ENCODE results near the gene NRXN3. TPM values are rescaled to one million over a fixed set of nuclear protein-coding genes. Genes with fewer than 3 reads are reported as not detected.

The NRXN3 gene
- total and polyA plus RNA-seq, 2 experiments from 2014 or later: 1.0 to 1.8 TPM

DNA sequence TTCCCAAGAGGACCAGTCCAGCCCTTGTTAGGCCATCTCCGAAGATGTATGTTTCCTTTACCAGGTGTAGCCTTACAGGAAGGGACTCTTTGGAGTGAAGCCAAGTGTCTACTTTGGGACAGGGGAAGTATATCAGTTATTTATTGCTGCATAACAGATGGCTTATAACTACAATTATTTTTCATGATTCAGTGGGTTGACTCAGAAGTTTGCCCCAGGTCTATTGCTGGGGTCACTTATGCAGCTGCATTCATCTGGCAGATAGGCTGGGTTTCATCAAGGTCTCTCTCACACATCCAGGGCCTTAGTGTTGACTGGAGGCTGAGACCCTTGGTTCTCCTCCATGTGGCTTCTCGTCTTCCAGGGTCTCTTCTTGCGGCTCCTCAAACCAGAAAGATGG lies 170.1 kb downstream of the NRXN3 start (continued):
- TF ChIP-seq, protein P1, sequence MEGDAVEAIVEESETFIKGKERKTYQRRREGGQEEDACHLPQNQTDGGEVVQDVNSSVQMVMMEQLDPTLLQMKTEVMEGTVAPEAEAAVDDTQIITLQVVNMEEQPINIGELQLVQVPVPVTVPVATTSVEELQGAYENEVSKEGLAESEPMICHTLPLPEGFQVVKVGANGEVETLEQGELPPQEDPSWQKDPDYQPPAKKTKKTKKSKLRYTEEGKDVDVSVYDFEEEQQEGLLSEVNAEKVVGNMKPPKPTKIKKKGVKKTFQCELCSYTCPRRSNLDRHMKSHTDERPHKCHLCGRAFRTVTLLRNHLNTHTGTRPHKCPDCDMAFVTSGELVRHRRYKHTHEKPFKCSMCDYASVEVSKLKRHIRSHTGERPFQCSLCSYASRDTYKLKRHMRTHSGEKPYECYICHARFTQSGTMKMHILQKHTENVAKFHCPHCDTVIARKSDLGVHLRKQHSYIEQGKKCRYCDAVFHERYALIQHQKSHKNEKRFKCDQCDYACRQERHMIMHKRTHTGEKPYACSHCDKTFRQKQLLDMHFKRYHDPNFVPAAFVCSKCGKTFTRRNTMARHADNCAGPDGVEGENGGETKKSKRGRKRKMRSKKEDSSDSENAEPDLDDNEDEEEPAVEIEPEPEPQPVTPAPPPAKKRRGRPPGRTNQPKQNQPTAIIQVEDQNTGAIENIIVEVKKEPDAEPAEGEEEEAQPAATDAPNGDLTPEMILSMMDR (conservative IDR thresholded peaks at IDR 0.05; ENCODE audit: low read depth in 2 of 2): no peak
- no peak for TF ChIP-seq NANOG (IDR thresholded peaks at IDR 0.05; ENCODE audit: borderline replicate concordance)
- TF ChIP-seq CREB1 (CRISPR knock-in tag; IDR thresholded peaks at IDR 0.05; ENCODE audit: low read depth): no peak
- TF ChIP-seq POLR2AphosphoS5 (IDR thresholded peaks at IDR 0.05; ENCODE audit: low read depth): no peak
- TF ChIP-seq ZNF331 (CRISPR knock-in tag; IDR thresholded peaks at IDR 0.05; ENCODE audit: low read depth): no peak
- no peak for TF ChIP-seq ZNF114 (CRISPR knock-in tag; IDR thresholded peaks at IDR 0.05)
- TF ChIP-seq, protein P2, sequence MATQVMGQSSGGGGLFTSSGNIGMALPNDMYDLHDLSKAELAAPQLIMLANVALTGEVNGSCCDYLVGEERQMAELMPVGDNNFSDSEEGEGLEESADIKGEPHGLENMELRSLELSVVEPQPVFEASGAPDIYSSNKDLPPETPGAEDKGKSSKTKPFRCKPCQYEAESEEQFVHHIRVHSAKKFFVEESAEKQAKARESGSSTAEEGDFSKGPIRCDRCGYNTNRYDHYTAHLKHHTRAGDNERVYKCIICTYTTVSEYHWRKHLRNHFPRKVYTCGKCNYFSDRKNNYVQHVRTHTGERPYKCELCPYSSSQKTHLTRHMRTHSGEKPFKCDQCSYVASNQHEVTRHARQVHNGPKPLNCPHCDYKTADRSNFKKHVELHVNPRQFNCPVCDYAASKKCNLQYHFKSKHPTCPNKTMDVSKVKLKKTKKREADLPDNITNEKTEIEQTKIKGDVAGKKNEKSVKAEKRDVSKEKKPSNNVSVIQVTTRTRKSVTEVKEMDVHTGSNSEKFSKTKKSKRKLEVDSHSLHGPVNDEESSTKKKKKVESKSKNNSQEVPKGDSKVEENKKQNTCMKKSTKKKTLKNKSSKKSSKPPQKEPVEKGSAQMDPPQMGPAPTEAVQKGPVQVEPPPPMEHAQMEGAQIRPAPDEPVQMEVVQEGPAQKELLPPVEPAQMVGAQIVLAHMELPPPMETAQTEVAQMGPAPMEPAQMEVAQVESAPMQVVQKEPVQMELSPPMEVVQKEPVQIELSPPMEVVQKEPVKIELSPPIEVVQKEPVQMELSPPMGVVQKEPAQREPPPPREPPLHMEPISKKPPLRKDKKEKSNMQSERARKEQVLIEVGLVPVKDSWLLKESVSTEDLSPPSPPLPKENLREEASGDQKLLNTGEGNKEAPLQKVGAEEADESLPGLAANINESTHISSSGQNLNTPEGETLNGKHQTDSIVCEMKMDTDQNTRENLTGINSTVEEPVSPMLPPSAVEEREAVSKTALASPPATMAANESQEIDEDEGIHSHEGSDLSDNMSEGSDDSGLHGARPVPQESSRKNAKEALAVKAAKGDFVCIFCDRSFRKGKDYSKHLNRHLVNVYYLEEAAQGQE (IDR thresholded peaks at IDR 0.05; ENCODE audit: unreplicated experiment): no peak
- no peak for TF ChIP-seq EZH2phosphoT487 (IDR thresholded peaks at IDR 0.05; ENCODE audit: unreplicated experiment)
- TF ChIP-seq STAT1 (IDR thresholded peaks at IDR 0.05; ENCODE audit: unreplicated experiment): no peak

DNA sequence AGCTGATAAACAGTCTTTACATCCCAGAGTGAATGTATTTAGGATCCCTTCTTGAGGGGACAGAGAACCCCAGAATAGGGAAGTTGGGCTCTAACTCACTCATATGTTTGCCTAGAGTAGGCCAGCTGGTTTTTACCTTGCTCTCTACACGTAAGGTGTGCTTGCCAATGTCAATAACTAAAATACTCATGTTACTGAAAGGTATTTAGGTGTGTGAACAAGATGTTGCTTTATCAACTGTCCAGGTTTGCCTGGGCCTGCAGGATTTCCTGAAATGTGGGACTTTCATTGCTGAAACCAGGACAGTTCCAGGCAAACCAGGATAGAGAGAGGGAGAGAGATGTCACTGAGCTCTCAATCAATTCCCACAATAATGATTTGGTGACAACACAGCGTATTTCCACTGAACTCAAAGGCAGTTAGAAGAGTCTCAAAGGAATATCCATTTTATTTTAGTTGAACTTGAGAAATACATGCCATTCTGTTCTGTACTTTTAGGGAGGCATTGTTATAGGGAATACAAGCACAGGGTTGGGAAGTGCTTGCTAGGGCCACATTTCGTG lies 171.7 kb downstream of the NRXN3 start:
- no peaks in the 10 kb centered on the region for H3K79me2 ChIP-seq (replicated peaks; ENCODE audit: insufficient read depth)
- H3K27ac ChIP-seq (ENCODE audit: low read depth): no peak overlapping the region
- H3K9me3 Mint-ChIP-seq: no peaks in the 10 kb centered on the region
- ATAC-seq (no peak), DNase-seq (ENCODE audit: low spot score) (no peak)
- H3K36me3 ChIP-seq (ENCODE audit: insufficient read depth): no peaks in the 10 kb centered on the region
- peaks cover 8% of the 10 kb centered on the region for H3K9me2 ChIP-seq (ENCODE audit: insufficient read depth)
- H3K4me3 ChIP-seq: no peak overlapping the region
- H3K27me3 ChIP-seq (ENCODE audit: insufficient read depth): no peaks in the 10 kb centered on the region
- peaks cover 11% of the 10 kb centered on the region for H3K27me3 Mint-ChIP-seq (ENCODE audit: insufficient read depth, low read depth, poor library complexity)
- H3K36me3 Mint-ChIP-seq (ENCODE audit: low read depth): no peaks in the 10 kb centered on the region
- no peak overlapping the region for H3K4me2 ChIP-seq
- peaks cover 20% of the 10 kb centered on the region; the same call in 2 of the 3 replicates for H3K4me1 Mint-ChIP-seq
- H3K4me3 Mint-ChIP-seq: no peak overlapping the region
- no peak for TF ChIP-seq EZH2 (IDR thresholded peaks at IDR 0.05; ENCODE audit: low read depth, unreplicated experiment)
- TF ChIP-seq, protein P1 (conservative IDR thresholded peaks at IDR 0.05; ENCODE audit: low read depth in 2 of 2): no peak
- TF ChIP-seq CREB1 (CRISPR knock-in tag; IDR thresholded peaks at IDR 0.05; ENCODE audit: low read depth): no peak
- TF ChIP-seq EZH2phosphoT487 (IDR thresholded peaks at IDR 0.05; ENCODE audit: unreplicated experiment): no peak
- no peak for TF ChIP-seq ZNF331 (CRISPR knock-in tag; IDR thresholded peaks at IDR 0.05; ENCODE audit: low read depth)
- TF ChIP-seq NANOG (IDR thresholded peaks at IDR 0.05; ENCODE audit: borderline replicate concordance): no peak
- no peak for TF ChIP-seq ZNF114 (CRISPR knock-in tag; IDR thresholded peaks at IDR 0.05)
- no peak overlapping the region for H2AFZ ChIP-seq
- no peaks in the 10 kb centered on the region for H3F3A ChIP-seq (replicated peaks; ENCODE audit: low read depth)
- H3K27ac Mint-ChIP-seq: no peak overlapping the region
- 0 out of 2 replicates have a peak, but pooled peaks cover 5% of the 10 kb centered on the region for H3K4me1 ChIP-seq (ENCODE audit: insufficient read depth)
- H4K20me1 ChIP-seq (replicated peaks; ENCODE audit: insufficient read depth): no peaks in the 10 kb centered on the region

Data from GM23338 (cell line).